Measurements from ENCODE around the gene FAM174C. TPM values are rescaled to one million over a fixed set of nuclear protein-coding genes. Genes with fewer than 3 reads are reported as not detected.

The FAM174C gene
- total RNA-seq, 2 donors from 2014 or later = 48.0 to 63.9 TPM

- WGBS, 2 donors = 1 to 2% methylated on average over 8 to 71 of the region's 90 CpGs
- intact Hi-C loops (cut with DNase I) = no loop called here
- H3K4me3 ChIP-seq = peak overlapping the region; percentile 64 to 91
- peak overlapping the region; percentile 97 to 100 (median 100) for H3K27ac ChIP-seq
- ATAC-seq (no peak), DNase-seq (peak; percentile 65 to 78 (median 70))
- no peaks in the 10 kb centered on the region for H3K9me3 ChIP-seq
- no peaks in the 10 kb centered on the region for H3K27me3 ChIP-seq
- peak in 1 of 3 donors; percentile 9 for TF ChIP-seq POLR2A (IDR thresholded peaks at IDR 0.05)
- TF ChIP-seq, protein P1, sequence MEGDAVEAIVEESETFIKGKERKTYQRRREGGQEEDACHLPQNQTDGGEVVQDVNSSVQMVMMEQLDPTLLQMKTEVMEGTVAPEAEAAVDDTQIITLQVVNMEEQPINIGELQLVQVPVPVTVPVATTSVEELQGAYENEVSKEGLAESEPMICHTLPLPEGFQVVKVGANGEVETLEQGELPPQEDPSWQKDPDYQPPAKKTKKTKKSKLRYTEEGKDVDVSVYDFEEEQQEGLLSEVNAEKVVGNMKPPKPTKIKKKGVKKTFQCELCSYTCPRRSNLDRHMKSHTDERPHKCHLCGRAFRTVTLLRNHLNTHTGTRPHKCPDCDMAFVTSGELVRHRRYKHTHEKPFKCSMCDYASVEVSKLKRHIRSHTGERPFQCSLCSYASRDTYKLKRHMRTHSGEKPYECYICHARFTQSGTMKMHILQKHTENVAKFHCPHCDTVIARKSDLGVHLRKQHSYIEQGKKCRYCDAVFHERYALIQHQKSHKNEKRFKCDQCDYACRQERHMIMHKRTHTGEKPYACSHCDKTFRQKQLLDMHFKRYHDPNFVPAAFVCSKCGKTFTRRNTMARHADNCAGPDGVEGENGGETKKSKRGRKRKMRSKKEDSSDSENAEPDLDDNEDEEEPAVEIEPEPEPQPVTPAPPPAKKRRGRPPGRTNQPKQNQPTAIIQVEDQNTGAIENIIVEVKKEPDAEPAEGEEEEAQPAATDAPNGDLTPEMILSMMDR (IDR thresholded peaks at IDR 0.05) = no peak
- peaks cover 70% of the 10 kb centered on the region for H3K4me1 ChIP-seq
- peaks cover 13 to 18% of the 10 kb centered on the region in 2 donors for H3K36me3 ChIP-seq (replicated peaks in 1 of 2; ENCODE audit: insufficient read depth in 1 of 2, low read depth in 2 of 2)
These were observed 24.7 kb upstream of the FAM174C start for GRCh38 chr19:1250437-1251260.

GRCh38 chr19:1251330-1252220 is 23.8 kb upstream of the FAM174C start:
- Histone ChIP-seq H3K36me3 (replicated peaks in 1 of 2; ENCODE audit: insufficient read depth in 1 of 2, low read depth in 2 of 2) (peaks cover 20 to 23% of the 10 kb centered on the region in 2 donors), H3K27me3 (no peaks in the 10 kb centered on the region), H3K4me3 (peak overlapping the region; percentile 64 to 91), H3K27ac (peak overlapping the region; percentile 97 to 100 (median 100)), H3K9me3 (no peaks in the 10 kb centered on the region), H3K4me1 (peaks cover 68% of the 10 kb centered on the region)
- ATAC-seq = no peak
- WGBS, 2 donors = 0 to 1% methylated on average over 5 to 40 of the region's 41 CpGs
- TF ChIP-seq, protein P1 (IDR thresholded peaks at IDR 0.05) = no peak
- TF ChIP-seq POLR2A (IDR thresholded peaks at IDR 0.05) = peak; percentile 47 to 56 (median 51)
- peak; percentile 76 to 90 (median 86) for DNase-seq
- intact Hi-C loops (cut with DNase I) = no loop called here

DNA sequence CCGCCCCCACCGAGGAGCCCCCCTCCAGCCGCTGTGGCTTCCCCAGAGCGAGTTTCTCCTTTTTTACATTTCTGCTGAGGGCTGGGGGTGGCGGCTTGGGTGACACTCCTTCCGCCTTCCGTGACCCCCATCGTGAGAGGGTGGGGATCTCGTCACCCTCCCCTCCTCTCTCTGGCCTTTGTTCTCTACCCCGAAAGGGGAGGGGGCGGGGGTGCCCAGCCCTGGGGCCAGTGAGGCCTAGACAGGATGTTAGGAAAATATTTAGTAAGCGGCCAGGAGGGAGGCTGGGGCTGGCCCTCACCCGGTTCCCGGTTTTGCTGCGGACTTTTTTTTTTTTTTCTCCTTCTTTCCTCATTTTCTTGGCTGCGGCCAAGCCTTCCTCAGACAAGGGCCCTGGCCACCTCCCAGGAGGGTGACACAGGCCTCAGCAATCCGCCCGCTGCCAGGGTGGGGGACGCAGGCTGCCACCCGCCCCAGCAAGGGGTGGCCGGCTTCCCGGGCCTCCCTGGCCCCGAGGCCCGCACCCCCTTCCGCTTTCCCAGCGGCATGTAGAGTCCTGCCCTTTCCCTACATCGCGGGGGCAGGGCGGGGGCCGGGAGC is 23.0 kb upstream of the FAM174C start:
- TF ChIP-seq, protein P1 (IDR thresholded peaks at IDR 0.05) = no peak
- peak; percentile 21 to 53 (median 39) for TF ChIP-seq POLR2A (IDR thresholded peaks at IDR 0.05)
- Histone ChIP-seq H3K36me3 (replicated peaks in 1 of 2; ENCODE audit: insufficient read depth in 1 of 2, low read depth in 2 of 2) (peaks cover 27 to 28% of the 10 kb centered on the region in 2 donors), H3K9me3 (no peaks in the 10 kb centered on the region), H3K27me3 (no peaks in the 10 kb centered on the region), H3K4me1 (peaks cover 69% of the 10 kb centered on the region), H3K4me3 (no peak overlapping the region), H3K27ac (peak overlapping the region; percentile 97 to 100 (median 100))
- WGBS, 2 donors = 0% methylated on average over 18 to 28 of the region's 30 CpGs
- DNase-seq (peak; percentile 94 to 98 (median 96)), ATAC-seq (peak; percentile 49)
- intact Hi-C loops (cut with DNase I) = no loop called here

DNA sequence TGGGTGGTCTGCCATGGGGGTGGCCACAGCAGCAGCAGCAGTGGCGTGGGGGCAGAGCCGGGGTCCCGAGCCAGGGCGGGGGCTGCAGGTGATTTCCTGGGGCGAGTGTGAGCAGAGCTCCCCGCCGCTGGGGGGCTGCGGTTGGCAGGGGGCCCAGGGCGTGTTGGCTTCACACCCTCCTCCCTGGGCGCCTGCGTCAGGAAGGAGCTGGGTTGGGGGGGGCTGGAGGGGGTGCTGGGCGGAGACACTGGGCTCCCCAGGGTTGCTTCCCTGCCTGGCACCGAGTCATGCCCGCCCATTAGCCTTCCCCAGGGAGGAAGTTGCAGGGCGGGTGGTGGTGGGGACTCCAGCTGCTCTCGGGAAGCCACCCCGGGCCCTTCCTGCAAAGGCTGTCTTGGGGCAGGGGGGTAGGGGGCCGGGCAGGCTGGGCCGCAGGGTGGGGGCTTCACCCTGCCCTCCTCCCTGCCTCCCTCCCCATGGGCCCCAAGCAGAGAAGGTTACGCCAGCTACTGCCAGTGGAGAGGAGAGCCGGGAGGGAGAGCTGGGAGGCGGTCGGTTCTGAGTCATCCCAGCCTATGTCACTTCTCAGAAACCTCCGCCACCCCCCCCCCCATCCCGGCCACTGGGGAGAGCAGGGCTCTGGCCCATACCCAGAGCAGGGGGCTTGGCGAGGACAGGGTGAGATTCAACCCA is 22.4 kb upstream of the FAM174C start:
- peak; percentile 86 to 94 (median 91) for DNase-seq
- Histone ChIP-seq H3K4me1 (peaks cover 69% of the 10 kb centered on the region), H3K36me3 (replicated peaks in 1 of 2; ENCODE audit: insufficient read depth in 1 of 2, low read depth in 2 of 2) (peaks cover 28 to 30% of the 10 kb centered on the region in 2 donors), H3K4me3 (no peak overlapping the region), H3K9me3 (no peaks in the 10 kb centered on the region), H3K27me3 (no peaks in the 10 kb centered on the region), H3K27ac (peak overlapping the region; percentile 97 to 100 (median 100))
- intact Hi-C loops (cut with DNase I) = no loop called here
- TF ChIP-seq, protein P1 (IDR thresholded peaks at IDR 0.05) = peak in 2 of 7 experiments; percentile 19 to 25
- peak in 2 of 3 donors; percentile 41 to 62 for TF ChIP-seq POLR2A (IDR thresholded peaks at IDR 0.05)
- peak; percentile 34 for ATAC-seq
- 0 to 2% methylated on average over 7 to 12 of the region's 26 CpGs for WGBS, 2 donors
